Measurements from ENCODE around the gene LEMD2.

DNA sequence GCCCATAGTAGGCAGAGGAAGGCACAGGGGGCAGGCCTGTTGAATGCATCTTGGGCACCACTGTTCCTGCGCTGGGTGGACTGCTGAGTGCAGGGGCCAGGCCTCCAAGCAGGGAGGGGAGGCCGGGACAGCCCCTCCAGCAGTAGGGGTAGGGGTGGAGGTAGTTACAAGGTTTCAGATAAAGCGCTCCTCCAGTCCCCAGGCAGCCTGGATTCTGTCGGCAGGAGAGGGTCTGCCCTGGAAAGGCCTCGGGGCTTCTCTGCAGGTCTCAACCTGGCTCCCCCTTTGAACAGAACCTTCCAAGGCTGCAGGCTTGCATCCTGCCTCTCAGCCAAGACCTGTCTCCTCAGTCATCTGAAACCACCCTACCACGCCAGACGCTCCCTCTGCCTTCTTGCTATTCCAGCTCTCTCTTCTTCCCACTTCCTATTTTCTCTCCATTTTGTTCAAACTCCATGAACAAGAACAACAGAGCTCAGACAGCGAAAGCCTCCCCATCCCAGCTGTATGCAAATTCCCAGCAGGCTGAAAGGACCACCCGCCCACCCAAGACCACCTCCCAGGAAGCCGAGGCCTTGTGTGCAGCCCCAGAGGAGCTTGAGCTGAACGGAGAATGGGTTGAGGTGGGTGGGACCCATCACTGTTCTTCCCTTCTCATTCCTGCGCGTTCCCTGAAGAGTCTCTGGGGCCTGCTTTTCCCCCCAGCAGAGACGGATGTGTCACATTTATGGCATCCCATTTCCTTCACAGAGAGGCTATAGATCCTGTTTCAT lies 13.4 kb upstream of the LEMD2 start:
- no peak for TF ChIP-seq ZNF146 (tag by site-specific recombination; IDR thresholded peaks at IDR 0.05)
- no peak for TF ChIP-seq ZNF274 (IDR thresholded peaks at IDR 0.05; ENCODE audit: low read length)
- TF ChIP-seq ZNF274 (tag by site-specific recombination; IDR thresholded peaks at IDR 0.05; ENCODE audit: borderline replicate concordance): no peak
- TF ChIP-seq, protein P1, sequence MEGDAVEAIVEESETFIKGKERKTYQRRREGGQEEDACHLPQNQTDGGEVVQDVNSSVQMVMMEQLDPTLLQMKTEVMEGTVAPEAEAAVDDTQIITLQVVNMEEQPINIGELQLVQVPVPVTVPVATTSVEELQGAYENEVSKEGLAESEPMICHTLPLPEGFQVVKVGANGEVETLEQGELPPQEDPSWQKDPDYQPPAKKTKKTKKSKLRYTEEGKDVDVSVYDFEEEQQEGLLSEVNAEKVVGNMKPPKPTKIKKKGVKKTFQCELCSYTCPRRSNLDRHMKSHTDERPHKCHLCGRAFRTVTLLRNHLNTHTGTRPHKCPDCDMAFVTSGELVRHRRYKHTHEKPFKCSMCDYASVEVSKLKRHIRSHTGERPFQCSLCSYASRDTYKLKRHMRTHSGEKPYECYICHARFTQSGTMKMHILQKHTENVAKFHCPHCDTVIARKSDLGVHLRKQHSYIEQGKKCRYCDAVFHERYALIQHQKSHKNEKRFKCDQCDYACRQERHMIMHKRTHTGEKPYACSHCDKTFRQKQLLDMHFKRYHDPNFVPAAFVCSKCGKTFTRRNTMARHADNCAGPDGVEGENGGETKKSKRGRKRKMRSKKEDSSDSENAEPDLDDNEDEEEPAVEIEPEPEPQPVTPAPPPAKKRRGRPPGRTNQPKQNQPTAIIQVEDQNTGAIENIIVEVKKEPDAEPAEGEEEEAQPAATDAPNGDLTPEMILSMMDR (tag by site-specific recombination; IDR thresholded peaks at IDR 0.05): no peak
- no peak for TF ChIP-seq ZFP41 (tag by site-specific recombination; IDR thresholded peaks at IDR 0.05; ENCODE audit: borderline replicate concordance)
- no peak for TF ChIP-seq ZNF292 (tag by site-specific recombination; IDR thresholded peaks at IDR 0.05; ENCODE audit: borderline replicate concordance, low read depth)
- TF ChIP-seq, protein P2, sequence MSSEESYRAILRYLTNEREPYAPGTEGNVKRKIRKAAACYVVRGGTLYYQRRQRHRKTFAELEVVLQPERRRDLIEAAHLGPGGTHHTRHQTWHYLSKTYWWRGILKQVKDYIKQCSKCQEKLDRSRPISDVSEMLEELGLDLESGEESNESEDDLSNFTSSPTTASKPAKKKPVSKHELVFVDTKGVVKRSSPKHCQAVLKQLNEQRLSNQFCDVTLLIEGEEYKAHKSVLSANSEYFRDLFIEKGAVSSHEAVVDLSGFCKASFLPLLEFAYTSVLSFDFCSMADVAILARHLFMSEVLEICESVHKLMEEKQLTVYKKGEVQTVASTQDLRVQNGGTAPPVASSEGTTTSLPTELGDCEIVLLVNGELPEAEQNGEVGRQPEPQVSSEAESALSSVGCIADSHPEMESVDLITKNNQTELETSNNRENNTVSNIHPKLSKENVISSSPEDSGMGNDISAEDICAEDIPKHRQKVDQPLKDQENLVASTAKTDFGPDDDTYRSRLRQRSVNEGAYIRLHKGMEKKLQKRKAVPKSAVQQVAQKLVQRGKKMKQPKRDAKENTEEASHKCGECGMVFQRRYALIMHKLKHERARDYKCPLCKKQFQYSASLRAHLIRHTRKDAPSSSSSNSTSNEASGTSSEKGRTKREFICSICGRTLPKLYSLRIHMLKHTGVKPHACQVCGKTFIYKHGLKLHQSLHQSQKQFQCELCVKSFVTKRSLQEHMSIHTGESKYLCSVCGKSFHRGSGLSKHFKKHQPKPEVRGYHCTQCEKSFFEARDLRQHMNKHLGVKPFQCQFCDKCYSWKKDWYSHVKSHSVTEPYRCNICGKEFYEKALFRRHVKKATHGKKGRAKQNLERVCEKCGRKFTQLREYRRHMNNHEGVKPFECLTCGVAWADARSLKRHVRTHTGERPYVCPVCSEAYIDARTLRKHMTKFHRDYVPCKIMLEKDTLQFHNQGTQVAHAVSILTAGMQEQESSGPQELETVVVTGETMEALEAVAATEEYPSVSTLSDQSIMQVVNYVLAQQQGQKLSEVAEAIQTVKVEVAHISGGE (tag by site-specific recombination; conservative IDR thresholded peaks at IDR 0.05; ENCODE audit: low read depth): no peak
- TF ChIP-seq, protein P3, sequence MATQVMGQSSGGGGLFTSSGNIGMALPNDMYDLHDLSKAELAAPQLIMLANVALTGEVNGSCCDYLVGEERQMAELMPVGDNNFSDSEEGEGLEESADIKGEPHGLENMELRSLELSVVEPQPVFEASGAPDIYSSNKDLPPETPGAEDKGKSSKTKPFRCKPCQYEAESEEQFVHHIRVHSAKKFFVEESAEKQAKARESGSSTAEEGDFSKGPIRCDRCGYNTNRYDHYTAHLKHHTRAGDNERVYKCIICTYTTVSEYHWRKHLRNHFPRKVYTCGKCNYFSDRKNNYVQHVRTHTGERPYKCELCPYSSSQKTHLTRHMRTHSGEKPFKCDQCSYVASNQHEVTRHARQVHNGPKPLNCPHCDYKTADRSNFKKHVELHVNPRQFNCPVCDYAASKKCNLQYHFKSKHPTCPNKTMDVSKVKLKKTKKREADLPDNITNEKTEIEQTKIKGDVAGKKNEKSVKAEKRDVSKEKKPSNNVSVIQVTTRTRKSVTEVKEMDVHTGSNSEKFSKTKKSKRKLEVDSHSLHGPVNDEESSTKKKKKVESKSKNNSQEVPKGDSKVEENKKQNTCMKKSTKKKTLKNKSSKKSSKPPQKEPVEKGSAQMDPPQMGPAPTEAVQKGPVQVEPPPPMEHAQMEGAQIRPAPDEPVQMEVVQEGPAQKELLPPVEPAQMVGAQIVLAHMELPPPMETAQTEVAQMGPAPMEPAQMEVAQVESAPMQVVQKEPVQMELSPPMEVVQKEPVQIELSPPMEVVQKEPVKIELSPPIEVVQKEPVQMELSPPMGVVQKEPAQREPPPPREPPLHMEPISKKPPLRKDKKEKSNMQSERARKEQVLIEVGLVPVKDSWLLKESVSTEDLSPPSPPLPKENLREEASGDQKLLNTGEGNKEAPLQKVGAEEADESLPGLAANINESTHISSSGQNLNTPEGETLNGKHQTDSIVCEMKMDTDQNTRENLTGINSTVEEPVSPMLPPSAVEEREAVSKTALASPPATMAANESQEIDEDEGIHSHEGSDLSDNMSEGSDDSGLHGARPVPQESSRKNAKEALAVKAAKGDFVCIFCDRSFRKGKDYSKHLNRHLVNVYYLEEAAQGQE (tag by site-specific recombination; IDR thresholded peaks at IDR 0.05): no peak

All from HEK293 (cell line).